Lower leg skin (tissue), 3 donors: ENCODE results near the gene DENND1A.

Experiments used
- POLR2A ChIP-seq, 2 donors: fragments of 450-650 bp; IDR thresholded peaks; one replicate each; pipeline ENCODE4 v1.6.1; 2016 to 2017; ENCODE audit warnings: antibody characterized with exemption in 2 of 2, mild to moderate bottlenecking in 1 of 2, moderate library complexity in 1 of 2
- TF ChIP-seq, protein P1 (sequence below), 3 donors: fragments of 450-650 bp; IDR thresholded peaks; one replicate each; pipeline ENCODE4 v1.5.1; 2016; ENCODE audit warnings: antibody characterized with exemption in 3 of 3, mild to moderate bottlenecking in 3 of 3, moderate library complexity in 2 of 3

GRCh38 chr9:123551734-123552133, 378.2 kb downstream of the DENND1A start:
- TF ChIP-seq, protein P1, sequence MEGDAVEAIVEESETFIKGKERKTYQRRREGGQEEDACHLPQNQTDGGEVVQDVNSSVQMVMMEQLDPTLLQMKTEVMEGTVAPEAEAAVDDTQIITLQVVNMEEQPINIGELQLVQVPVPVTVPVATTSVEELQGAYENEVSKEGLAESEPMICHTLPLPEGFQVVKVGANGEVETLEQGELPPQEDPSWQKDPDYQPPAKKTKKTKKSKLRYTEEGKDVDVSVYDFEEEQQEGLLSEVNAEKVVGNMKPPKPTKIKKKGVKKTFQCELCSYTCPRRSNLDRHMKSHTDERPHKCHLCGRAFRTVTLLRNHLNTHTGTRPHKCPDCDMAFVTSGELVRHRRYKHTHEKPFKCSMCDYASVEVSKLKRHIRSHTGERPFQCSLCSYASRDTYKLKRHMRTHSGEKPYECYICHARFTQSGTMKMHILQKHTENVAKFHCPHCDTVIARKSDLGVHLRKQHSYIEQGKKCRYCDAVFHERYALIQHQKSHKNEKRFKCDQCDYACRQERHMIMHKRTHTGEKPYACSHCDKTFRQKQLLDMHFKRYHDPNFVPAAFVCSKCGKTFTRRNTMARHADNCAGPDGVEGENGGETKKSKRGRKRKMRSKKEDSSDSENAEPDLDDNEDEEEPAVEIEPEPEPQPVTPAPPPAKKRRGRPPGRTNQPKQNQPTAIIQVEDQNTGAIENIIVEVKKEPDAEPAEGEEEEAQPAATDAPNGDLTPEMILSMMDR (IDR thresholded peaks at IDR 0.05) = no peak
- no peak for TF ChIP-seq POLR2A (IDR thresholded peaks at IDR 0.05)
